ENCODE measurements around the gene MERTK.

MERTK gene

GRCh38 chr2:111994042-111994441 lies 95.6 kb downstream of the MERTK start:
- Histone ChIP-seq H3K36me3 (ENCODE audit: control insufficient read depth, insufficient read depth, low read length) (peaks cover 28% of the 10 kb centered on the region), H3K27ac (ENCODE audit: low read depth, low read length, severe bottlenecking) (no peak overlapping the region), H3K9me3 (ENCODE audit: control insufficient read depth, low read length) (no peaks in the 10 kb centered on the region), H3K4me3 (ENCODE audit: extremely low read depth, insufficient read depth, low read length, poor library complexity, severe bottlenecking) (no peak overlapping the region), H3K4me1 (ENCODE audit: control insufficient read depth, insufficient read depth, low read length, poor library complexity, severe bottlenecking) (no peaks in the 10 kb centered on the region)
- WGBS, 2 experiments (ENCODE audit: insufficient coverage in 2 of 2): 94 to 100% methylated on average over 7 to 8 of the region's 8 CpGs

- Histone ChIP-seq H3K27ac (ENCODE audit: low read depth, low read length, severe bottlenecking) (no peak overlapping the region), H3K4me3 (ENCODE audit: extremely low read depth, insufficient read depth, low read length, poor library complexity, severe bottlenecking) (no peak overlapping the region), H3K4me1 (ENCODE audit: control insufficient read depth, insufficient read depth, low read length, poor library complexity, severe bottlenecking) (no peaks in the 10 kb centered on the region), H3K36me3 (ENCODE audit: control insufficient read depth, insufficient read depth, low read length) (peaks cover 33% of the 10 kb centered on the region), H3K9me3 (ENCODE audit: control insufficient read depth, low read length) (no peaks in the 10 kb centered on the region)
- 98% methylated on average over 5 of the region's 5 CpGs for WGBS, 2 experiments (ENCODE audit: insufficient coverage in 2 of 2)
Observed at GRCh38 chr2:111995148-111995547, 96.7 kb downstream of the MERTK start.

GRCh38 chr2:111999809-112000208 lies 101.4 kb downstream of the MERTK start:
- Histone ChIP-seq H3K27ac (ENCODE audit: low read depth, low read length, severe bottlenecking) (no peak overlapping the region), H3K36me3 (ENCODE audit: control insufficient read depth, insufficient read depth, low read length) (peaks cover 37% of the 10 kb centered on the region), H3K4me3 (ENCODE audit: extremely low read depth, insufficient read depth, low read length, poor library complexity, severe bottlenecking) (no peak overlapping the region), H3K4me1 (ENCODE audit: control insufficient read depth, insufficient read depth, low read length, poor library complexity, severe bottlenecking) (no peaks in the 10 kb centered on the region), H3K9me3 (ENCODE audit: control insufficient read depth, low read length) (no peaks in the 10 kb centered on the region)
- 93 to 100% methylated on average over 2 to 3 of the region's 4 CpGs for WGBS, 2 experiments (ENCODE audit: insufficient coverage in 2 of 2)

- Histone ChIP-seq H3K9me3 (ENCODE audit: control insufficient read depth, low read length) (no peaks in the 10 kb centered on the region), H3K27ac (ENCODE audit: low read depth, low read length, severe bottlenecking) (no peak overlapping the region), H3K36me3 (ENCODE audit: control insufficient read depth, insufficient read depth, low read length) (peaks cover 37% of the 10 kb centered on the region), H3K4me1 (ENCODE audit: control insufficient read depth, insufficient read depth, low read length, poor library complexity, severe bottlenecking) (no peaks in the 10 kb centered on the region), H3K4me3 (ENCODE audit: extremely low read depth, insufficient read depth, low read length, poor library complexity, severe bottlenecking) (no peak overlapping the region)
- WGBS, 2 experiments (ENCODE audit: insufficient coverage in 2 of 2): 82 to 86% methylated on average over 3 to 4 of the region's 5 CpGs
Observed at GRCh38 chr2:112000399-112001135, 102.2 kb downstream of the MERTK start.

GRCh38 chr2:112001136-112001715 lies 102.8 kb downstream of the MERTK start:
- no peak overlapping the region for H3K4me3 ChIP-seq (ENCODE audit: extremely low read depth, insufficient read depth, low read length, poor library complexity, severe bottlenecking)
- 96 to 100% methylated on average over 1 to 3 of the region's 4 CpGs for WGBS, 2 experiments (ENCODE audit: insufficient coverage in 2 of 2)

GRCh38 chr2:112001942-112002341 lies 103.5 kb downstream of the MERTK start:
- H3K36me3 ChIP-seq (ENCODE audit: control insufficient read depth, insufficient read depth, low read length): peaks cover 37% of the 10 kb centered on the region
- H3K4me3 ChIP-seq (ENCODE audit: extremely low read depth, insufficient read depth, low read length, poor library complexity, severe bottlenecking): no peak overlapping the region
- no peaks in the 10 kb centered on the region for H3K9me3 ChIP-seq (ENCODE audit: control insufficient read depth, low read length)
- H3K27ac ChIP-seq (ENCODE audit: low read depth, low read length, severe bottlenecking): no peak overlapping the region
- H3K4me1 ChIP-seq (ENCODE audit: control insufficient read depth, insufficient read depth, low read length, poor library complexity, severe bottlenecking): no peaks in the 10 kb centered on the region

More at GRCh38 chr2:112001136-112001715, 102.8 kb downstream of the MERTK start:
- no peaks in the 10 kb centered on the region for H3K9me3 ChIP-seq (ENCODE audit: control insufficient read depth, low read length)
- H3K27ac ChIP-seq (ENCODE audit: low read depth, low read length, severe bottlenecking): no peak overlapping the region
- H3K36me3 ChIP-seq (ENCODE audit: control insufficient read depth, insufficient read depth, low read length): peaks cover 37% of the 10 kb centered on the region
- H3K4me1 ChIP-seq (ENCODE audit: control insufficient read depth, insufficient read depth, low read length, poor library complexity, severe bottlenecking): no peaks in the 10 kb centered on the region

DNA sequence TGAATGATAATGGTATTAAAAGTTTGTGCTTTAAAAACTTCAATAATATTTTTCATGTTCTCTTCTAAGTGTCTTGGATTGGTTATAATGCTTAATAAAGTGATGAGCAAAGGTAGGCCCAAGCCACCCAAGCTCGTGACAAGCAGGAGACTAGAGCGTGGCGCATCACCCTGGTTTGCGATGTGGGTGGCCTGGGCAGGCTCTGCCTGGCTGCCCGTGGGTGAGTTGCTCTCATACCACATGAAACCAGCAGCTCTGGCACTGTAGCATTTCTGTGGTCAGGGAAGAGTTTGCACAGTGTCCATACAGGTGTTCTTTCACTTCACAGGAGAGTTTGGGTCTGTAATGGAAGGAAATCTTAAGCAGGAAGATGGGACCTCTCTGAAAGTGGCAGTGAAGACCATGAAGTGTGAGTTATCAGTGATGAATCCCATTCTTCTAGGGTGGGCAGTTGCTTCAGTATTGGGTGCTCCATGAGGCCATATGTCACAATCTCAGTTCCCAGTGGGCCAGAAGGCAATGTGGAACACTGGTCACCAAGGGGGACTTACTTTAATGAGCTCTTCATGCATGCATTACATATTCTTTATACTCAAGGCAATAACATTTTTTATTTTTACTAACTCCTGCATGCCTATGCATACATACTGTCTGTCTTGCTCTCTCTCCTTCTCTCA lies 105.3 kb downstream of the MERTK start:
- peaks cover 27% of the 10 kb centered on the region for H3K36me3 ChIP-seq (ENCODE audit: control insufficient read depth, insufficient read depth, low read length)
- no peak overlapping the region for H3K4me3 ChIP-seq (ENCODE audit: extremely low read depth, insufficient read depth, low read length, poor library complexity, severe bottlenecking)
- H3K9me3 ChIP-seq (ENCODE audit: control insufficient read depth, low read length): no peaks in the 10 kb centered on the region
- no peaks in the 10 kb centered on the region for H3K4me1 ChIP-seq (ENCODE audit: control insufficient read depth, insufficient read depth, low read length, poor library complexity, severe bottlenecking)
- WGBS, 2 experiments (ENCODE audit: insufficient coverage in 2 of 2): 80 to 83% methylated on average over 1 to 5 of the region's 5 CpGs
- H3K27ac ChIP-seq (ENCODE audit: low read depth, low read length, severe bottlenecking): no peak overlapping the region

DNA sequence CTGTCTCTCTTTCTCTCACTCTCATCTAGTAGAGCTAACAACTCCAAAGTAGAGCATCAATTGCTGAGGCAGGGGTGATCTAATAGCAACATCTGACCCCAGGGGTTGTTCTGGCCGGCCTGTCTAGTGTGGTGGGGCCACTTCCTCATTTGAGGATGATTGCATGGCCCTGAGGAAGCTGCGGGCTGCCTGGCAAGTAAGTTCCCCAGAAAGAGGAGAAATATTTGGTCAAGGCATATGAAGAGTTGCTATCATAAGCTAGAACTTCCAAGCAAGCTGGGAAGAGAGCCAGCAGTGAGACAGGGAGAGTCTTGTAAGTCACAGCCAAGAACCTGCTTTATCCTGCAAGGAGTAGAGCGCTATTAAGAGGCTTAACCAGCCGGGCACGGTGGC lies 105.8 kb downstream of the MERTK start:
- H3K4me1 ChIP-seq (ENCODE audit: control insufficient read depth, insufficient read depth, low read length, poor library complexity, severe bottlenecking): no peaks in the 10 kb centered on the region
- WGBS, 2 experiments (ENCODE audit: insufficient coverage in 2 of 2): 95 to 100% methylated on average over 4 to 5 of the region's 5 CpGs
- peaks cover 25% of the 10 kb centered on the region for H3K36me3 ChIP-seq (ENCODE audit: control insufficient read depth, insufficient read depth, low read length)
- H3K9me3 ChIP-seq (ENCODE audit: control insufficient read depth, low read length): no peaks in the 10 kb centered on the region
- no peak overlapping the region for H3K27ac ChIP-seq (ENCODE audit: low read depth, low read length, severe bottlenecking)
- H3K4me3 ChIP-seq (ENCODE audit: extremely low read depth, insufficient read depth, low read length, poor library complexity, severe bottlenecking): no peak overlapping the region

GRCh38 chr2:112005406-112006075 lies 107.1 kb downstream of the MERTK start:
- Histone ChIP-seq H3K9me3 (ENCODE audit: control insufficient read depth, low read length) (no peaks in the 10 kb centered on the region), H3K27ac (ENCODE audit: low read depth, low read length, severe bottlenecking) (no peak overlapping the region), H3K36me3 (ENCODE audit: control insufficient read depth, insufficient read depth, low read length) (peaks cover 28% of the 10 kb centered on the region), H3K4me3 (ENCODE audit: extremely low read depth, insufficient read depth, low read length, poor library complexity, severe bottlenecking) (no peak overlapping the region), H3K4me1 (ENCODE audit: control insufficient read depth, insufficient read depth, low read length, poor library complexity, severe bottlenecking) (no peaks in the 10 kb centered on the region)
- WGBS, 2 experiments (ENCODE audit: insufficient coverage in 2 of 2): 69 to 100% methylated on average over 2 to 3 of the region's 5 CpGs

DNA sequence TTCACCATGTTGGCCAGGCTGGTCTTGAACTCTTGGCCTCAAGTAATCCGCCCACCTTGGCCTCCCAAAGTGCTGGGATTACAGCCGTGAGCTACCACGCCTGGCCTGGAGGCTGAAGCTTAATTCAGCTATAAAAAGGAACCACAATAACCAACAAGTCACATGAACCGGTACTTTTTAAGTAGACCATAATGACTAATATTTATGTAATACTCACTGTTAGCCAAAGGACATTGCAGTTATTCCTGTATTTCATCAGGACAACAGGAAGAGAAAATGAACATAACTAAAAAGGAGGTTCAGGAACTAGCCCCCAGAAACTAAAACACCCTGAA lies 107.6 kb downstream of the MERTK start:
- H3K27ac ChIP-seq (ENCODE audit: low read depth, low read length, severe bottlenecking): no peak overlapping the region
- H3K4me3 ChIP-seq (ENCODE audit: extremely low read depth, insufficient read depth, low read length, poor library complexity, severe bottlenecking): no peak overlapping the region
- WGBS, 2 experiments (ENCODE audit: insufficient coverage in 2 of 2): 90 to 100% methylated on average over 2 of the region's 4 CpGs
- H3K4me1 ChIP-seq (ENCODE audit: control insufficient read depth, insufficient read depth, low read length, poor library complexity, severe bottlenecking): no peaks in the 10 kb centered on the region
- peaks cover 29% of the 10 kb centered on the region for H3K36me3 ChIP-seq (ENCODE audit: control insufficient read depth, insufficient read depth, low read length)
- H3K9me3 ChIP-seq (ENCODE audit: control insufficient read depth, low read length): no peaks in the 10 kb centered on the region

Data from mesodermal cell (in vitro differentiated cells).